CD4-positive, CD25-positive, alpha-beta regulatory T cell (primary cell): ENCODE measurements around the gene UNC80. TPM values are rescaled to one million over a fixed set of nuclear protein-coding genes. Genes with fewer than 3 reads are reported as not detected.

Experiments used
- ATAC-seq, 2 donors: fragments of 150-1000 bp; cut with Tn5 transposase; one replicate each; pipeline ENCODE4 v1.10.0; 2021; ENCODE audit warnings: low read depth in 2 of 2, moderate number of reproducible peaks in 2 of 2, moderate library complexity in 1 of 2
- DNase-seq, 3 donors: peaks; one replicate each; pipeline versions ENCODE4 v3.0.0 to v3.0.0-alpha.2; 2012 to 2022; ENCODE audit warnings: mixed read lengths in 1 of 3
- H3K27ac ChIP-seq: one replicate; pipeline ENCODE4 v1.7.0; 2013; ENCODE audit warnings: mild to moderate bottlenecking, low read length; ENCODE audit not compliant: insufficient read depth, poor library complexity, severe bottlenecking
- H3K27me3 ChIP-seq: one replicate; pipeline ENCODE4 v1.7.0; 2013; ENCODE audit warnings: low read length; ENCODE audit not compliant: control insufficient read depth, insufficient read depth
- H3K36me3 ChIP-seq: one replicate; pipeline ENCODE4 v1.7.0; 2013; ENCODE audit warnings: mild to moderate bottlenecking, low read length, moderate library complexity; ENCODE audit not compliant: control insufficient read depth, insufficient read depth
- H3K4me1 ChIP-seq: 2 replicates; pipeline ENCODE4 v1.7.0; 2013; ENCODE audit warnings: mild to moderate bottlenecking, low read length; ENCODE audit not compliant: insufficient read depth, control insufficient read depth, poor library complexity, severe bottlenecking
- H3K4me3 ChIP-seq: one replicate; pipeline ENCODE4 v1.7.0; 2013; ENCODE audit warnings: low read depth, mild to moderate bottlenecking, low read length, moderate library complexity
- H3K9me3 ChIP-seq, 2 experiments: 1 replicate in 1 of 2; 2 replicates in 1 of 2; pipeline ENCODE4 v1.7.0; 2013; ENCODE audit warnings: low read length in 2 of 2, mild to moderate bottlenecking in 1 of 2, moderate library complexity in 1 of 2; ENCODE audit not compliant: control insufficient read depth in 2 of 2
- H3K27ac Mint-ChIP-seq, 3 donors: one replicate each; pipeline ENCODE4 v1.8.0; 2020 to 2022; ENCODE audit warnings: mild to moderate bottlenecking in 3 of 3, mixed read lengths in 3 of 3, moderate library complexity in 2 of 3
- H3K27me3 Mint-ChIP-seq: one replicate; pipeline ENCODE4 v1.8.0; 2022; ENCODE audit warnings: mild to moderate bottlenecking, mixed read lengths
- H3K36me3 Mint-ChIP-seq: one replicate; pipeline ENCODE4 v1.8.0; 2020; ENCODE audit warnings: mixed read lengths
- H3K4me1 Mint-ChIP-seq, 4 donors: one replicate each; pipeline ENCODE4 v1.8.0; 2020 to 2022; ENCODE audit warnings: mixed read lengths in 4 of 4, mild to moderate bottlenecking in 1 of 4
- H3K4me3 Mint-ChIP-seq, 4 donors: one replicate each; pipeline ENCODE4 v1.8.0; 2020 to 2022; ENCODE audit warnings: mild to moderate bottlenecking in 4 of 4, mixed read lengths in 4 of 4, moderate library complexity in 3 of 4
- H3K9me3 Mint-ChIP-seq, 7 donors: one replicate each; pipeline ENCODE4 v1.8.0; 2020 to 2022; ENCODE audit warnings: mixed read lengths in 7 of 7, mild to moderate bottlenecking in 3 of 7, moderate library complexity in 2 of 7
- polyA plus RNA-seq, 4 donors: library from polyadenylated mRNA; unstranded; fragments of 300-500 nt; fragmentation: Illumina TruSeq; gene quantifications; one replicate each; pipeline ENCODE4 v1.2.3, GENCODE V29; 2021
- total RNA-seq: library from RNA; stranded (reverse); gene quantifications from one replicate; pipeline ENCODE4 v1.2.3, GENCODE V29; 2022

UNC80 gene
- total and polyA plus RNA-seq, 5 donors from 2014 or later, result not detected

- H3K36me3 ChIP-seq, result no peaks in the 10 kb centered on the region
- no peak overlapping the region for H3K4me3 ChIP-seq
- no peaks in the 10 kb centered on the region for H3K9me3 ChIP-seq
- no peaks in the 10 kb centered on the region for H3K27me3 ChIP-seq
- no peak overlapping the region for H3K27ac ChIP-seq
- no peaks in the 10 kb centered on the region for H3K4me1 ChIP-seq
- Mint-ChIP-seq H3K9me3 (peaks cover 0 to 6% (median 3%) of the 10 kb centered on the region in 7 donors), H3K4me1 (no peaks in the 10 kb centered on the region), H3K27me3 (no peaks in the 10 kb centered on the region), H3K27ac (no peak overlapping the region), H3K4me3 (no peak overlapping the region), H3K36me3 (no peaks in the 10 kb centered on the region)
- DNase-seq (no peak), ATAC-seq (no peak)
These were observed 9.1 kb upstream of the UNC80 start for GRCh38 chr2:209762563-209762962.

GRCh38 chr2:209763106-209763505, 8.5 kb upstream of the UNC80 start:
- Histone ChIP-seq H3K27ac (no peak overlapping the region), H3K9me3 (no peaks in the 10 kb centered on the region), H3K4me3 (no peak overlapping the region), H3K36me3 (no peaks in the 10 kb centered on the region), H3K4me1 (no peaks in the 10 kb centered on the region), H3K27me3 (no peaks in the 10 kb centered on the region)
- H3K4me3 Mint-ChIP-seq, result no peak overlapping the region
- ATAC-seq, result no peak
- H3K36me3 Mint-ChIP-seq, result no peaks in the 10 kb centered on the region
- DNase-seq, result no peak
- H3K27me3 Mint-ChIP-seq, result peaks cover under 1% of the 10 kb centered on the region
- no peak overlapping the region for H3K27ac Mint-ChIP-seq
- H3K4me1 Mint-ChIP-seq, result no peaks in the 10 kb centered on the region
- peaks cover 0 to 7% (median 3%) of the 10 kb centered on the region in 7 donors for H3K9me3 Mint-ChIP-seq

- Mint-ChIP-seq H3K36me3 (no peaks in the 10 kb centered on the region), H3K27ac (no peak overlapping the region), H3K4me1 (peaks cover 0 to 3% (median 1%) of the 10 kb centered on the region in 4 donors), H3K27me3 (peaks cover 25% of the 10 kb centered on the region), H3K4me3 (no peak overlapping the region), H3K9me3 (peaks cover 0 to 7% (median 3%) of the 10 kb centered on the region in 7 donors)
- Histone ChIP-seq H3K4me3 (no peak overlapping the region), H3K27ac (no peak overlapping the region), H3K27me3 (peaks cover 4% of the 10 kb centered on the region), H3K36me3 (no peaks in the 10 kb centered on the region), H3K4me1 (no peaks in the 10 kb centered on the region), H3K9me3 (no peaks in the 10 kb centered on the region)
- DNase-seq (no peak), ATAC-seq (no peak)
These were observed 5.0 kb upstream of the UNC80 start for GRCh38 chr2:209766613-209767012.

- H3K4me1 Mint-ChIP-seq, result peaks cover 0 to 3% (median 1%) of the 10 kb centered on the region in 4 donors
- H3K9me3 Mint-ChIP-seq, result peaks cover 0 to 7% (median 3%) of the 10 kb centered on the region in 7 donors
- Histone ChIP-seq H3K9me3 (no peaks in the 10 kb centered on the region), H3K4me3 (no peak overlapping the region), H3K27me3 (peaks cover 4% of the 10 kb centered on the region), H3K4me1 (no peaks in the 10 kb centered on the region), H3K36me3 (no peaks in the 10 kb centered on the region), H3K27ac (no peak overlapping the region)
- ATAC-seq (no peak), DNase-seq (no peak)
- no peaks in the 10 kb centered on the region for H3K36me3 Mint-ChIP-seq
- peaks cover 25% of the 10 kb centered on the region for H3K27me3 Mint-ChIP-seq
- H3K27ac Mint-ChIP-seq, result no peak overlapping the region
- H3K4me3 Mint-ChIP-seq, result no peak overlapping the region
These were observed 4.3 kb upstream of the UNC80 start for GRCh38 chr2:209767316-209767715.

DNA sequence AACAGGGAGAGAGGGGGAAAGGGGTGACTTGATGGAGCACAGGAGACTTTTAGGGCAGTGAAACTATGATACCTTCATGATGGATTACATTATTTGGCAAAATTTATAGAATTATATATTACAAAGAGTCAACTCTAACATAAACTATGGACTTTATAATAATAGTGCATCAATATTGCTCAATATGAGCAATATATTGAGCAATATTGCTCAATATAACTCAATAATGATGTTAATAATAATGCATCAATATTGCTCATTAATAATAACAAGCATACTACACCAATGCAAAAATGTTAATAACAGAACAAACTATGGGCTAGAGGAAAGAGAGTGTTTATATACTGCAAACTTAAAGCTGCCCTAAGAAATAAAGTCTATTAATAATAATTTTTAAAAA, 3.1 kb upstream of the UNC80 start:
- DNase-seq (no peak), ATAC-seq (no peak)
- Histone ChIP-seq H3K4me3 (no peak overlapping the region), H3K4me1 (no peaks in the 10 kb centered on the region), H3K27me3 (peaks cover 9% of the 10 kb centered on the region), H3K9me3 (no peaks in the 10 kb centered on the region), H3K27ac (no peak overlapping the region), H3K36me3 (no peaks in the 10 kb centered on the region)
- Mint-ChIP-seq H3K4me3 (no peak overlapping the region), H3K27ac (no peak overlapping the region), H3K9me3 (peaks cover 0 to 7% (median 4%) of the 10 kb centered on the region in 7 donors), H3K36me3 (no peaks in the 10 kb centered on the region), H3K4me1 (peaks cover 0 to 3% (median 1%) of the 10 kb centered on the region in 4 donors), H3K27me3 (peaks cover 34% of the 10 kb centered on the region)

- Mint-ChIP-seq H3K9me3 (peaks cover 0 to 7% (median 4%) of the 10 kb centered on the region in 7 donors), H3K4me1 (peaks cover 0 to 3% (median 1%) of the 10 kb centered on the region in 4 donors), H3K27me3 (peaks cover 34% of the 10 kb centered on the region), H3K27ac (no peak overlapping the region), H3K36me3 (no peaks in the 10 kb centered on the region), H3K4me3 (no peak overlapping the region)
- Histone ChIP-seq H3K9me3 (no peaks in the 10 kb centered on the region), H3K27ac (no peak overlapping the region), H3K36me3 (no peaks in the 10 kb centered on the region), H3K27me3 (peaks cover 9% of the 10 kb centered on the region), H3K4me3 (no peak overlapping the region), H3K4me1 (no peaks in the 10 kb centered on the region)
- ATAC-seq (no peak), DNase-seq (no peak)
These were observed 656 bp downstream of the UNC80 start for GRCh38 chr2:209772290-209772685.

GRCh38 chr2:209773377-209773776, 1.7 kb downstream of the UNC80 start:
- no peaks in the 10 kb centered on the region for H3K36me3 ChIP-seq
- peaks cover 9% of the 10 kb centered on the region for H3K27me3 ChIP-seq
- H3K9me3 Mint-ChIP-seq, result peaks cover 0 to 4% (median 0%) of the 10 kb centered on the region in 7 donors
- no peak overlapping the region for H3K27ac Mint-ChIP-seq
- H3K4me1 ChIP-seq, result no peaks in the 10 kb centered on the region
- H3K4me3 ChIP-seq, result no peak overlapping the region
- ATAC-seq, result no peak
- DNase-seq, result no peak
- H3K27ac ChIP-seq, result no peak overlapping the region
- no peaks in the 10 kb centered on the region for H3K9me3 ChIP-seq
- H3K36me3 Mint-ChIP-seq, result no peaks in the 10 kb centered on the region
- peaks cover 0 to 3% (median 1%) of the 10 kb centered on the region in 4 donors for H3K4me1 Mint-ChIP-seq
- no peak overlapping the region for H3K4me3 Mint-ChIP-seq
- H3K27me3 Mint-ChIP-seq, result peaks cover 30% of the 10 kb centered on the region

- no peak overlapping the region for H3K4me3 Mint-ChIP-seq
- Histone ChIP-seq H3K36me3 (no peaks in the 10 kb centered on the region), H3K4me1 (no peaks in the 10 kb centered on the region), H3K27me3 (no peaks in the 10 kb centered on the region), H3K4me3 (no peak overlapping the region), H3K27ac (no peak overlapping the region), H3K9me3 (no peaks in the 10 kb centered on the region)
- DNase-seq, result no peak
- ATAC-seq, result no peak
- H3K4me1 Mint-ChIP-seq, result peaks cover 3 to 18% (median 7%) of the 10 kb centered on the region in 4 donors
- peaks cover 5% of the 10 kb centered on the region for H3K27me3 Mint-ChIP-seq
- no peak overlapping the region for H3K27ac Mint-ChIP-seq
- H3K36me3 Mint-ChIP-seq, result no peaks in the 10 kb centered on the region
- peaks cover 0 to 2% (median 0%) of the 10 kb centered on the region in 7 donors for H3K9me3 Mint-ChIP-seq
These were observed 15.8 kb downstream of the UNC80 start for GRCh38 chr2:209787416-209787815.
